Mesendoderm (in vitro differentiated cells): ENCODE results near the gene TDG.
A peak's percentile ranks its signal among the peaks of the same experiment; 100 is the strongest.

Experiments used
- DNase-seq: peaks from one replicate; pipeline ENCODE4 v3.0.0; 2013
- H2AK5ac ChIP-seq: 2 replicates; pipeline ENCODE4 v1.6.1; 2013; ENCODE audit warnings: low read length, inconsistent platforms
- H2BK120ac ChIP-seq: 2 replicates; pipeline ENCODE4 v1.6.1; 2013; ENCODE audit warnings: low read depth, mild to moderate bottlenecking, low read length, moderate library complexity, mixed read lengths
- H2BK15ac ChIP-seq: replicated peaks from 2 replicates; pipeline ENCODE4 v1.6.1; 2013; ENCODE audit warnings: low read depth, mild to moderate bottlenecking, moderate library complexity
- H2BK5ac ChIP-seq: 2 replicates; pipeline ENCODE4 v1.6.1; 2013; ENCODE audit warnings: low read length, inconsistent platforms
- H3K18ac ChIP-seq: 2 replicates; pipeline ENCODE4 v1.6.1; 2013; ENCODE audit warnings: mild to moderate bottlenecking, low read length, mixed read lengths
- H3K23ac ChIP-seq: one replicate; pipeline ENCODE4 v1.6.1; 2013; ENCODE audit warnings: low read length
- H3K27ac ChIP-seq: 2 replicates; pipeline ENCODE4 v1.5.1; 2013; ENCODE audit warnings: low read depth, mild to moderate bottlenecking, inconsistent platforms, low read length, moderate library complexity
- H3K27me3 ChIP-seq: 2 replicates; pipeline ENCODE4 v1.6.1; 2013; ENCODE audit warnings: low read length, control low read depth, mild to moderate bottlenecking, inconsistent platforms; ENCODE audit not compliant: insufficient read depth, poor library complexity
- H3K36me3 ChIP-seq: 2 replicates; pipeline ENCODE4 v1.6.1; 2013; ENCODE audit warnings: low read length, inconsistent platforms; ENCODE audit not compliant: control insufficient read depth, insufficient read depth
- H3K4ac ChIP-seq: one replicate; pipeline ENCODE4 v1.6.1; 2013; ENCODE audit warnings: low read depth, mild to moderate bottlenecking, low read length, moderate library complexity
- H3K4me1 ChIP-seq: 2 replicates; pipeline ENCODE4 v1.6.1; 2013; ENCODE audit warnings: low read depth, low read length, inconsistent platforms; ENCODE audit not compliant: control insufficient read depth
- H3K4me2 ChIP-seq: 2 replicates; pipeline ENCODE4 v1.6.1; 2013; ENCODE audit warnings: low read length
- H3K4me3 ChIP-seq: 2 replicates; pipeline ENCODE4 v1.5.1; 2013; ENCODE audit warnings: mild to moderate bottlenecking, low read length
- H3K56ac ChIP-seq: one replicate; pipeline ENCODE4 v1.6.1; 2013; ENCODE audit warnings: low read length
- H3K79me1 ChIP-seq: 2 replicates; pipeline ENCODE4 v1.6.1; 2013; ENCODE audit warnings: low read length, inconsistent platforms
- H3K79me2 ChIP-seq: 2 replicates; pipeline ENCODE4 v1.6.1; 2013; ENCODE audit warnings: mild to moderate bottlenecking, low read length; ENCODE audit not compliant: control insufficient read depth, insufficient read depth
- H3K9ac ChIP-seq: 2 replicates; pipeline ENCODE4 v1.6.1; 2013; ENCODE audit warnings: low read length, inconsistent platforms
- H4K5ac ChIP-seq: one replicate; pipeline ENCODE4 v1.6.1; 2013; ENCODE audit warnings: low read length
- H4K8ac ChIP-seq: one replicate; pipeline ENCODE4 v1.6.1; 2013; ENCODE audit warnings: low read depth, mild to moderate bottlenecking, control low read depth, low read length, moderate library complexity
- WGBS: extraction: QIAGEN DNeasy Blood & Tissue Kit; methylation state at CpG from one replicate; pipeline ENCODE4 v1.1.7; 2013; ENCODE audit warnings: low lambda C conversion rate, missing lambda C conversion rate; ENCODE audit not compliant: insufficient coverage; ENCODE audit errors: extremely low coverage; 5-methylcytosine and 5-hydroxymethylcytosine counted together

The TDG gene

DNA sequence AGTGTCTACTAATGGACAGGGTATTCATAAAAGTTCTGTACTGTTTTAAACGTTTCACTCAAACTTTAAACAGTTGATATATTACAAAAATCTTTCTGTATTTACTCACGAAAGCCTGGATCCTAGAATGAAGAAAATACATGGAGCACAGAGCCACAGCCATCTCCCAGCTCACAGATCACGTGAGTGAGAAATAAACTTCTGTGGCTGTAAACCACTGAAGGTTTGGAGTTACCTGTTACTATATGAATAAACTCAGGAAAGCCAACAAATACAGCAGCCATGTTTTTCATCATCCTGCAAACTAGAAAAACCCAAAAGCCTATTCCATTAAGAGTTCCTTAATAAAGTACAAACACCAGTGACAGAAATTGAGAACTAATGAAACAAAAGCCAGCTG, 867 bp upstream of the TDG start:
- Histone ChIP-seq H3K9ac (peak overlapping the region; percentile 94), H3K4me3 (peak overlapping the region; percentile 77), H3K27me3 (no peaks in the 10 kb centered on the region), H3K36me3 (no peaks in the 10 kb centered on the region), H2BK15ac (no peak overlapping the region), H3K56ac (peak overlapping the region; percentile 96), H3K4ac (no peak overlapping the region), H3K18ac (peak overlapping the region; percentile 90), H4K5ac (peak overlapping the region; percentile 7), H2AK5ac (peak overlapping the region; percentile 28), H3K27ac (no peak overlapping the region), H3K4me2 (peak overlapping the region; percentile 33), H3K4me1 (no peaks in the 10 kb centered on the region), H2BK5ac (no peak overlapping the region), H3K79me1 (peaks cover 3% of the 10 kb centered on the region), H4K8ac (peak overlapping the region; percentile 0), H2BK120ac (peak overlapping the region; percentile 28), H3K79me2 (peaks cover 47% of the 10 kb centered on the region), H3K23ac (no peak overlapping the region)
- WGBS = no CpG with 5 or more reads among the region's 3 CpGs
- no peak for DNase-seq

DNA sequence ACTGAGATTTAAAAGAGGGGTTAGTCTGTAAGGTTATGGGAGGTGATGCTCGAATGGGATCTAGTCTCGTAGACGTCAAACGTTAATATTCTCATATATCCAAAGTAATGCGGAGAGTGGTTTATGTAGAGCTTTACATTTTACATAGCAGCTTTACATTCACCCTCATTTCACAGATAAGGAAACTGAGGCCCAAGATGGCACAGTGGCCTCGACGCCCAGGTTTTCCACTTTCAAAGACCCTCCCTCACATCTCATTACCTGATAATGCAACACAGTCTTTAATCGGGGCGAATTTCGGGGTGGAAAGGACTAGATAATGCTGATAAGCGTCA, 450 bp upstream of the TDG start:
- Histone ChIP-seq H3K4me2 (peak overlapping the region; percentile 33), H3K18ac (peak overlapping the region; percentile 90), H4K5ac (no peak overlapping the region), H3K79me2 (peaks cover 51% of the 10 kb centered on the region), H3K56ac (peak overlapping the region; percentile 96), H3K4ac (peak overlapping the region; percentile 98), H3K9ac (peak overlapping the region; percentile 94), H3K4me1 (no peaks in the 10 kb centered on the region), H3K79me1 (peaks cover 3% of the 10 kb centered on the region), H3K4me3 (peak overlapping the region; percentile 77), H2BK15ac (no peak overlapping the region), H3K27ac (no peak overlapping the region), H2BK120ac (no peak overlapping the region), H3K27me3 (no peaks in the 10 kb centered on the region), H2BK5ac (no peak overlapping the region), H4K8ac (peak overlapping the region; percentile 0), H2AK5ac (peak overlapping the region; percentile 28), H3K36me3 (no peaks in the 10 kb centered on the region), H3K23ac (no peak overlapping the region)
- no peak for DNase-seq
- WGBS = no CpG with 5 or more reads among the region's 11 CpGs

DNA sequence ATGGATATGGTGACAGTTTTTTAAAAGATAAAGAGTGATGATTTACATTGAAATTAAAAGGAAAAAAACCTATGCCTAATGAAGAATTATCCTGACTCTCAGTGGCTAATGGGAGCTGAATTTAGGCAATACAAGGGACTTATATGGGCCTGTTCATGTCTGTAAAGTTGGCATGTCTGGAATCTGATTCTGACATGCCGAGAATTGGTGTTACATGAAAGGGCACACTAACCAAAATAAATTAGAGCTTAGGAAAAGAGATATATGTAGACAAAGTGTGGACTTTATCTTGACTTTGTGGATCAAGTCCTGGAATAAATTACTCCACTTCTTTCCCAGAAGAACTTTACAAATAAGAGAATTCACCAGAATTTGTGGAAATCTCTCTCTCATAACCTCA, 1.1 kb downstream of the TDG start:
- no peak overlapping the region for H4K8ac ChIP-seq
- no peaks in the 10 kb centered on the region for H3K27me3 ChIP-seq
- H3K4me1 ChIP-seq = no peaks in the 10 kb centered on the region
- DNase-seq = no peak
- no peak overlapping the region for H2BK5ac ChIP-seq
- H3K56ac ChIP-seq = peak overlapping the region; percentile 80
- no peak overlapping the region for H2BK15ac ChIP-seq
- no peak overlapping the region for H2BK120ac ChIP-seq
- no peak overlapping the region for H4K5ac ChIP-seq
- no peaks in the 10 kb centered on the region for H3K36me3 ChIP-seq
- no peak overlapping the region for H3K18ac ChIP-seq
- H3K4me2 ChIP-seq = peak overlapping the region; percentile 78
- no peak overlapping the region for H3K27ac ChIP-seq
- H3K79me2 ChIP-seq = peaks cover 61% of the 10 kb centered on the region
- peaks cover 3% of the 10 kb centered on the region for H3K79me1 ChIP-seq
- peak overlapping the region; percentile 93 for H3K4me3 ChIP-seq
- no peak overlapping the region for H3K4ac ChIP-seq
- no peak overlapping the region for H3K23ac ChIP-seq
- H3K9ac ChIP-seq = peak overlapping the region; percentile 98
- no peak overlapping the region for H2AK5ac ChIP-seq
- WGBS = no CpG with 5 or more reads among the region's 1 CpG

DNA sequence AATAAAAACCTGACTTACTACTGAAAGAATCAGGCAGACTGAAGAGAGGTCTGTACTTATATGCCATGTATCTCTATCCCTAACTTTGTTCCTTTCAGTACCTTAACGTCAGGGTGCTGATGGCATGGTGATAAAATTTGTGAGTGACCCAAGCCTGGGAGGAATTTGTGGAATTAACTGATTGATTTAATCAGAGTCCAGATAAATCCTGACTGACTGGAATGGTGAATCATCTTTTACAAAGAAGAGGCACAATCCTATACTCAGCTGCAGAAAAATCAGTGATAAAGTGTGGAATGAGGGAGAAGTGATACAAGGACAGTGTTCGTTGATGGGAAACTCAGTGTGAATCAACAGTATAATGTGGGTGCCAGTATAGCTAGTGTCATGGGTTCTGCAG, 3.7 kb downstream of the TDG start:
- no peak overlapping the region for H2BK120ac ChIP-seq
- no peak overlapping the region for H4K8ac ChIP-seq
- H2BK15ac ChIP-seq = no peak overlapping the region
- H3K4ac ChIP-seq = no peak overlapping the region
- no peak overlapping the region for H3K27ac ChIP-seq
- H2AK5ac ChIP-seq = no peak overlapping the region
- H3K27me3 ChIP-seq = no peaks in the 10 kb centered on the region
- H3K18ac ChIP-seq = no peak overlapping the region
- H3K4me2 ChIP-seq = no peak overlapping the region
- H4K5ac ChIP-seq = no peak overlapping the region
- no peaks in the 10 kb centered on the region for H3K4me1 ChIP-seq
- H3K79me1 ChIP-seq = peaks cover 4% of the 10 kb centered on the region
- no peak overlapping the region for H3K9ac ChIP-seq
- peak; percentile 68 for DNase-seq
- no peak overlapping the region for H2BK5ac ChIP-seq
- no peak overlapping the region for H3K4me3 ChIP-seq
- no peak overlapping the region for H3K23ac ChIP-seq
- no CpG with 5 or more reads among the region's 2 CpGs for WGBS
- H3K36me3 ChIP-seq = no peaks in the 10 kb centered on the region
- H3K56ac ChIP-seq = no peak overlapping the region
- H3K79me2 ChIP-seq = peaks cover 77% of the 10 kb centered on the region

DNA sequence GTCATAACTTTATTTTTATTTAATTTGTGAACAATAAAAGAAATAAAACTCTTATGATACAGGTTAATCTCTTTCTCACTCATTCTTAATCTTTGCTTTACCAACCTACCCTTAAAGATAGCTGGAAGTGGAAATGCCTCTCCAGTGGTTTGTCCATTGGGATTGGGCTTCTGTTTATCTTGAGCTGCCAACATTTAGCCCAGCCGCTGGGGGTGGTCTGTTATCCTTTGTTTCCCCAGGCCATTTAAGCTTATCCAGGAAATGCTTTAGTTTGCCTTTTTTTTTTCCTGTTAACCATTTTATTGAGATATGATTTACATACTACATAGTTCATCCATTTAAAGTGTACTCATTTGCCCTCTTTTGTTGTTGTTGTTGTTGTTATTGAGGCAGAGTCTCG, 8.2 kb downstream of the TDG start:
- no peak overlapping the region for H3K56ac ChIP-seq
- DNase-seq = peak; percentile 53
- H3K36me3 ChIP-seq = peaks cover 7% of the 10 kb centered on the region
- H3K9ac ChIP-seq = no peak overlapping the region
- no peak overlapping the region for H4K5ac ChIP-seq
- no peaks in the 10 kb centered on the region for H3K4me1 ChIP-seq
- H4K8ac ChIP-seq = no peak overlapping the region
- H2BK120ac ChIP-seq = no peak overlapping the region
- H3K4me2 ChIP-seq = no peak overlapping the region
- no peak overlapping the region for H2AK5ac ChIP-seq
- no peak overlapping the region for H3K23ac ChIP-seq
- H3K27me3 ChIP-seq = no peaks in the 10 kb centered on the region
- no peak overlapping the region for H3K18ac ChIP-seq
- no peak overlapping the region for H3K4me3 ChIP-seq
- no CpG with 5 or more reads among the region's 2 CpGs for WGBS
- H3K79me1 ChIP-seq = peaks cover 8% of the 10 kb centered on the region
- H3K79me2 ChIP-seq = peaks cover 62% of the 10 kb centered on the region
- no peak overlapping the region for H2BK5ac ChIP-seq
- no peak overlapping the region for H3K27ac ChIP-seq
- no peak overlapping the region for H2BK15ac ChIP-seq
- H3K4ac ChIP-seq = no peak overlapping the region

DNA sequence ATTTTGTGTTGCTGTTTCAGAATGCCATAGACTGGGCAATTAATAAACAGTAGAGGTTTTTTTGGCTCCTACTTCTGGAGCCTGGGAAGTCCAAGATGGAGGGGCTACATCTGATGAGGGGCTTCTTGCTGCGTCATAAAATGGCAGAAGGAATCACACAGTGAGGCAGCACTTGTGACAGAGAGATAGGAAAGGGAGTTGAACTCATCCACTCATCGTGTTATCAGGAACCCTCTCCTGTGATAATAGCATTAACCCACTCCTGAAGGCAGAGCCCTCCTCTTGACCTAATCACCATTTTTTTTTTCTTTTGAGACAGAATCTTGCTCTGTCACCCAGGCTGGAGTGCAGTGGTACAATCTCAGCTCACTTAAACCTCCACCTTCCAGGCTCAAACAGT, 9.7 kb downstream of the TDG start:
- Histone ChIP-seq H3K27me3 (no peaks in the 10 kb centered on the region), H3K18ac (no peak overlapping the region), H2BK120ac (no peak overlapping the region), H3K9ac (no peak overlapping the region), H3K23ac (no peak overlapping the region), H3K4ac (no peak overlapping the region), H4K5ac (no peak overlapping the region), H3K56ac (no peak overlapping the region), H2AK5ac (no peak overlapping the region), H4K8ac (no peak overlapping the region), H3K4me1 (no peaks in the 10 kb centered on the region), H3K36me3 (peaks cover 7% of the 10 kb centered on the region), H2BK5ac (no peak overlapping the region), H3K79me2 (peaks cover 49% of the 10 kb centered on the region), H3K79me1 (peaks cover 8% of the 10 kb centered on the region), H3K27ac (no peak overlapping the region), H2BK15ac (no peak overlapping the region), H3K4me3 (no peak overlapping the region), H3K4me2 (no peak overlapping the region)
- no CpG with 5 or more reads among the region's 2 CpGs for WGBS
- DNase-seq = peak; percentile 46
